Tibial nerve (tissue), 4 donors: ENCODE data around the gene HRCT1.
"Not testable (repeated sequence)": the region's sequence is repeated elsewhere in the genome, so short reads cannot be mapped to it uniquely, and the experiment has no call there.

ENCODE experiments used
- EP300 ChIP-seq, 2 donors: sonication (generic); formaldehyde crosslinking; IDR thresholded peaks; one replicate each; pipeline ENCODE4 v1.6.1; 2017; ENCODE audit warnings: antibody characterized with exemption in 2 of 2, mild to moderate bottlenecking in 1 of 2
- TF ChIP-seq, protein P1 (sequence below), 5 experiments: fragments of 200-600 bp in 3 of 5; fragments of 450-650 bp in 2 of 5; sonication (generic) in 3 of 5; IDR thresholded peaks; one replicate each; pipeline ENCODE4 v1.5.1; 2016 to 2019; ENCODE audit warnings: antibody characterized with exemption in 5 of 5, mild to moderate bottlenecking in 3 of 5, moderate library complexity in 2 of 5

DNA sequence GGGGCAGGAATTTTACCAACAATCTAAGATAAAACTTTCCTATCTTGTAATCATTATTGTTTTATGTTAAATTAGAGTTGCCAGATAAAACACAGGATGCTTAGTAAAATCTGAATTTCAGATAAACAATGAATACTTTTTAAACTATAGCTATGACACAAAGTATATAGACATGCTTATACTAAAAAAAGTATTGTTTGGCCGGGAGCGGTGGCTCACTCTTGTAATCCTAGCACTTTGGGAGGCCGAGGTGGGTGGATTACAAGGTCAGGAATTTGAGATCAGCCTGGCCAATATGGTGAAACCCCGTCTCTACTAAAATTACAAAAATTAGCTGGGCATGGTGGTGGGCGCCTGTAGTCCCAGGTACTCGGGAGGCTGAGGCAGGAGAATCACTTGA, 28.1 kb downstream of the HRCT1 start:
- TF ChIP-seq, protein P1, sequence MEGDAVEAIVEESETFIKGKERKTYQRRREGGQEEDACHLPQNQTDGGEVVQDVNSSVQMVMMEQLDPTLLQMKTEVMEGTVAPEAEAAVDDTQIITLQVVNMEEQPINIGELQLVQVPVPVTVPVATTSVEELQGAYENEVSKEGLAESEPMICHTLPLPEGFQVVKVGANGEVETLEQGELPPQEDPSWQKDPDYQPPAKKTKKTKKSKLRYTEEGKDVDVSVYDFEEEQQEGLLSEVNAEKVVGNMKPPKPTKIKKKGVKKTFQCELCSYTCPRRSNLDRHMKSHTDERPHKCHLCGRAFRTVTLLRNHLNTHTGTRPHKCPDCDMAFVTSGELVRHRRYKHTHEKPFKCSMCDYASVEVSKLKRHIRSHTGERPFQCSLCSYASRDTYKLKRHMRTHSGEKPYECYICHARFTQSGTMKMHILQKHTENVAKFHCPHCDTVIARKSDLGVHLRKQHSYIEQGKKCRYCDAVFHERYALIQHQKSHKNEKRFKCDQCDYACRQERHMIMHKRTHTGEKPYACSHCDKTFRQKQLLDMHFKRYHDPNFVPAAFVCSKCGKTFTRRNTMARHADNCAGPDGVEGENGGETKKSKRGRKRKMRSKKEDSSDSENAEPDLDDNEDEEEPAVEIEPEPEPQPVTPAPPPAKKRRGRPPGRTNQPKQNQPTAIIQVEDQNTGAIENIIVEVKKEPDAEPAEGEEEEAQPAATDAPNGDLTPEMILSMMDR (IDR thresholded peaks at IDR 0.05), result not testable (repeated sequence)
- not testable (repeated sequence) for TF ChIP-seq EP300 (IDR thresholded peaks at IDR 0.05)
